HEK293 (cell line): ENCODE results near the gene GALNS.

Source experiments
- CTCF ChIA-PET: fragments of 350-600 bp; formaldehyde crosslinking; extraction: SDS; loops from one replicate; lab custom pipeline; 2021; ENCODE audit warnings: antibody characterized with exemption; lab: Yijun Ruan, JAX
- POLR2A ChIA-PET: fragments of 300-600 bp; formaldehyde crosslinking; extraction: SDS; loops from one replicate; lab custom pipeline; 2020; ENCODE audit warnings: antibody characterized with exemption, inconsistent platforms; lab: Yijun Ruan, JAX
- H3K27ac ChIP-seq: fragments of 200-500 bp; sonication (Bioruptor generic); 2 replicates; pipeline ENCODE4 v1.5.1; 2014; ENCODE audit warnings: low read depth, low read length, control low read depth, inconsistent platforms; ENCODE audit errors: extremely low read depth
- H3K36me3 ChIP-seq, 2 experiments: fragments of 200-500 bp in 1 of 2; sonication (Bioruptor generic) in 1 of 2; 1 replicate in 1 of 2; 2 replicates in 1 of 2; pipeline ENCODE4 v1.5.1; 2014 to 2017; ENCODE audit warnings: inconsistent platforms in 2 of 2, low read length in 2 of 2; ENCODE audit not compliant: control insufficient read depth in 2 of 2, insufficient read depth in 1 of 2
- H3K4me1 ChIP-seq: fragments of 200-500 bp; sonication (Bioruptor generic); 2 replicates; pipeline ENCODE4 v1.5.1; 2014; ENCODE audit warnings: mild to moderate bottlenecking, low read length, inconsistent platforms; ENCODE audit not compliant: control insufficient read depth, insufficient read depth
- H3K4me3 ChIP-seq: 2 replicates; pipeline ENCODE4 v1.5.1; 2011; ENCODE audit warnings: low read depth, mild to moderate bottlenecking, control low read depth, low read length, moderate library complexity
- H3K9me3 ChIP-seq: fragments of 200-500 bp; sonication (Bioruptor generic); 2 replicates; pipeline ENCODE4 v1.5.1; 2014; ENCODE audit warnings: low read depth, low read length, inconsistent platforms; ENCODE audit not compliant: control insufficient read depth, insufficient read depth
- BCL11B ChIP-seq: fragments of 450-650 bp; formaldehyde crosslinking; IDR thresholded peaks from 2 replicates; pipeline ENCODE4 v1.5.1; 2016; ENCODE audit warnings: low read depth, missing biosample characterization, missing genetic modification characterization
- CTCF ChIP-seq: fragments of 450-650 bp; formaldehyde crosslinking; IDR thresholded peaks from 2 replicates; pipeline ENCODE4 v1.5.1; 2016; ENCODE audit warnings: missing biosample characterization, missing genetic modification characterization
- KLF1 ChIP-seq: fragments of 450-650 bp; formaldehyde crosslinking; IDR thresholded peaks from 2 replicates; pipeline ENCODE4 v1.5.1; 2016; ENCODE audit warnings: missing biosample characterization, missing genetic modification characterization
- OSR2 ChIP-seq: fragments of 450-650 bp; formaldehyde crosslinking; IDR thresholded peaks from 2 replicates; pipeline ENCODE4 v1.5.1; 2016; ENCODE audit warnings: missing biosample characterization, missing genetic modification characterization
- OVOL3 ChIP-seq: fragments of 450-650 bp; formaldehyde crosslinking; IDR thresholded peaks from 2 replicates; pipeline ENCODE4 v1.5.1; 2016; ENCODE audit warnings: missing biosample characterization, missing genetic modification characterization
- REST ChIP-seq: fragments of 450-650 bp; formaldehyde crosslinking; IDR thresholded peaks from 2 replicates; pipeline ENCODE4 v1.5.1; 2016; ENCODE audit warnings: missing biosample characterization, missing genetic modification characterization
- SETDB1 ChIP-seq: IDR thresholded peaks from one replicate; pipeline ENCODE4 v1.6.1; 2017; ENCODE audit warnings: mild to moderate bottlenecking, low read length, moderate library complexity, mixed read lengths; ENCODE audit not compliant: insufficient read length
- SP3 ChIP-seq: fragments of 450-650 bp; formaldehyde crosslinking; IDR thresholded peaks from 2 replicates; pipeline ENCODE4 v1.5.1; 2016; ENCODE audit warnings: missing biosample characterization, missing genetic modification characterization
- SP7 ChIP-seq: fragments of 450-650 bp; formaldehyde crosslinking; IDR thresholded peaks from 2 replicates; pipeline ENCODE4 v1.5.1; 2016; ENCODE audit warnings: missing biosample characterization, missing genetic modification characterization
- ZBTB1 ChIP-seq: fragments of 450-650 bp; formaldehyde crosslinking; IDR thresholded peaks from 2 replicates; pipeline ENCODE4 v1.5.1; 2016; ENCODE audit warnings: missing biosample characterization, missing genetic modification characterization
- ZBTB7A ChIP-seq: fragments of 450-650 bp; formaldehyde crosslinking; IDR thresholded peaks from 2 replicates; pipeline ENCODE4 v1.5.1; 2016; ENCODE audit warnings: low read depth, missing biosample characterization, missing genetic modification characterization
- ZNF223 ChIP-seq: fragments of 450-650 bp; formaldehyde crosslinking; IDR thresholded peaks from 2 replicates; pipeline ENCODE4 v1.5.1; 2016; ENCODE audit warnings: missing biosample characterization, missing genetic modification characterization
- ZNF23 ChIP-seq: fragments of 450-650 bp; formaldehyde crosslinking; IDR thresholded peaks from 2 replicates; pipeline ENCODE4 v1.5.1; 2016; ENCODE audit warnings: missing biosample characterization, missing genetic modification characterization, borderline replicate concordance
- ZNF266 ChIP-seq: fragments of 450-650 bp; formaldehyde crosslinking; IDR thresholded peaks from 2 replicates; pipeline ENCODE4 v1.5.1; 2016; ENCODE audit warnings: missing biosample characterization, missing genetic modification characterization, low read depth
- ZNF548 ChIP-seq: fragments of 450-650 bp; formaldehyde crosslinking; IDR thresholded peaks from 2 replicates; pipeline ENCODE4 v1.5.1; 2016; ENCODE audit warnings: missing biosample characterization, missing genetic modification characterization
- ZNF785 ChIP-seq: fragments of 450-650 bp; formaldehyde crosslinking; IDR thresholded peaks from 2 replicates; pipeline ENCODE4 v1.5.1; 2016; ENCODE audit warnings: missing biosample characterization, missing genetic modification characterization
- TF ChIP-seq, protein P1 (sequence below): fragments of 450-650 bp; formaldehyde crosslinking; IDR thresholded peaks from 2 replicates; pipeline ENCODE4 v1.5.1; 2016; ENCODE audit warnings: missing biosample characterization, missing genetic modification characterization
- TF ChIP-seq, protein P2 (sequence below): fragments of 450-650 bp; formaldehyde crosslinking; IDR thresholded peaks from 2 replicates; pipeline ENCODE4 v1.5.1; 2016; ENCODE audit warnings: missing biosample characterization, missing genetic modification characterization
- TF ChIP-seq, protein P3 (sequence below): fragments of 450-650 bp; formaldehyde crosslinking; IDR thresholded peaks from 2 replicates; pipeline ENCODE4 v1.5.0; 2017; ENCODE audit warnings: missing biosample characterization, missing genetic modification characterization, borderline replicate concordance
- TF ChIP-seq, protein P4 (sequence below): fragments of 450-650 bp; formaldehyde crosslinking; IDR thresholded peaks from 2 replicates; pipeline ENCODE4 v1.5.1; 2016; ENCODE audit warnings: missing biosample characterization, missing genetic modification characterization
- TF ChIP-seq, protein P5 (sequence below): fragments of 450-650 bp; formaldehyde crosslinking; IDR thresholded peaks from 2 replicates; pipeline ENCODE4; 2016; ENCODE audit warnings: missing biosample characterization, missing genetic modification characterization

Gene GALNS

GRCh38 chr16:88878967-88879787 lies 22.4 kb upstream of the GALNS start:
- Histone ChIP-seq H3K36me3 (no peaks in the 10 kb centered on the region), H3K4me3 (no peak overlapping the region), H3K27ac (no peak overlapping the region), H3K4me1 (no peaks in the 10 kb centered on the region)
- POLR2A ChIA-PET = no interaction called here
- CTCF ChIA-PET = no interaction called here
- TF ChIP-seq OSR2 (no peak), ZNF223 (tag by site-specific recombination) (no peak), REST (no peak), ZNF785 (tag by site-specific recombination) (no peak), ZNF266 (tag by site-specific recombination) (no peak), CTCF (tag by site-specific recombination) (no peak), ZNF548 (no peak)
- TF ChIP-seq, protein P1, sequence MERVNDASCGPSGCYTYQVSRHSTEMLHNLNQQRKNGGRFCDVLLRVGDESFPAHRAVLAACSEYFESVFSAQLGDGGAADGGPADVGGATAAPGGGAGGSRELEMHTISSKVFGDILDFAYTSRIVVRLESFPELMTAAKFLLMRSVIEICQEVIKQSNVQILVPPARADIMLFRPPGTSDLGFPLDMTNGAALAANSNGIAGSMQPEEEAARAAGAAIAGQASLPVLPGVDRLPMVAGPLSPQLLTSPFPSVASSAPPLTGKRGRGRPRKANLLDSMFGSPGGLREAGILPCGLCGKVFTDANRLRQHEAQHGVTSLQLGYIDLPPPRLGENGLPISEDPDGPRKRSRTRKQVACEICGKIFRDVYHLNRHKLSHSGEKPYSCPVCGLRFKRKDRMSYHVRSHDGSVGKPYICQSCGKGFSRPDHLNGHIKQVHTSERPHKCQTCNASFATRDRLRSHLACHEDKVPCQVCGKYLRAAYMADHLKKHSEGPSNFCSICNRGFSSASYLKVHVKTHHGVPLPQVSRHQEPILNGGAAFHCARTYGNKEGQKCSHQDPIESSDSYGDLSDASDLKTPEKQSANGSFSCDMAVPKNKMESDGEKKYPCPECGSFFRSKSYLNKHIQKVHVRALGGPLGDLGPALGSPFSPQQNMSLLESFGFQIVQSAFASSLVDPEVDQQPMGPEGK (tag by site-specific recombination) = no peak
- TF ChIP-seq, protein P2, sequence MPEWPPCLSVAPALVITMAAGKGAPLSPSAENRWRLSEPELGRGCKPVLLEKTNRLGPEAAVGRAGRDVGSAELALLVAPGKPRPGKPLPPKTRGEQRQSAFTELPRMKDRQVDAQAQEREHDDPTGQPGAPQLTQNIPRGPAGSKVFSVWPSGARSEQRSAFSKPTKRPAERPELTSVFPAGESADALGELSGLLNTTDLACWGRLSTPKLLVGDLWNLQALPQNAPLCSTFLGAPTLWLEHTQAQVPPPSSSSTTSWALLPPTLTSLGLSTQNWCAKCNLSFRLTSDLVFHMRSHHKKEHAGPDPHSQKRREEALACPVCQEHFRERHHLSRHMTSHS (tag by site-specific recombination) = no peak
- TF ChIP-seq, protein P3, sequence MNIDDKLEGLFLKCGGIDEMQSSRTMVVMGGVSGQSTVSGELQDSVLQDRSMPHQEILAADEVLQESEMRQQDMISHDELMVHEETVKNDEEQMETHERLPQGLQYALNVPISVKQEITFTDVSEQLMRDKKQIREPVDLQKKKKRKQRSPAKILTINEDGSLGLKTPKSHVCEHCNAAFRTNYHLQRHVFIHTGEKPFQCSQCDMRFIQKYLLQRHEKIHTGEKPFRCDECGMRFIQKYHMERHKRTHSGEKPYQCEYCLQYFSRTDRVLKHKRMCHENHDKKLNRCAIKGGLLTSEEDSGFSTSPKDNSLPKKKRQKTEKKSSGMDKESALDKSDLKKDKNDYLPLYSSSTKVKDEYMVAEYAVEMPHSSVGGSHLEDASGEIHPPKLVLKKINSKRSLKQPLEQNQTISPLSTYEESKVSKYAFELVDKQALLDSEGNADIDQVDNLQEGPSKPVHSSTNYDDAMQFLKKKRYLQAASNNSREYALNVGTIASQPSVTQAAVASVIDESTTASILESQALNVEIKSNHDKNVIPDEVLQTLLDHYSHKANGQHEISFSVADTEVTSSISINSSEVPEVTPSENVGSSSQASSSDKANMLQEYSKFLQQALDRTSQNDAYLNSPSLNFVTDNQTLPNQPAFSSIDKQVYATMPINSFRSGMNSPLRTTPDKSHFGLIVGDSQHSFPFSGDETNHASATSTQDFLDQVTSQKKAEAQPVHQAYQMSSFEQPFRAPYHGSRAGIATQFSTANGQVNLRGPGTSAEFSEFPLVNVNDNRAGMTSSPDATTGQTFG (tag by site-specific recombination) = no peak
- TF ChIP-seq, all 188 proteins: peak for 0
- no peaks in the 10 kb centered on the region for H3K9me3 ChIP-seq

DNA sequence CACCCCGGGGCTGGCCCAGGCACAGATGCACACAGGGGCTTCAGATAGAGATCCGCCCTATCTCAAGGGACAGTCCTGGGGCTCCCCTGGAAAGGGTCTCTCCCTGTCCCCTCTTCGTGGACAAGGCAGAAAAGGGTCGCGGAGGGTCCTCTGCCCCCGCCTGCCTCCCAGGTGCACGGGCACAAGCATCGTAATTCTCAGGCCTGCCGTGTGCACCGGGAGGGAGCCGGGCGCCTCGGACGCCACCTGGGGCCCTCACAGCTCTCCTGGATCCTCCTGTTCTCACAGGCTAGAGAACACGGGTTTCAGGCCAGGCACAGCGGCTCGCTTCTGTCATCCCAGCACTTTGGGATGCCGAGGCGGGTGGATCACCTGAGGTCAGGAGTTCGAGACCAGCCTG lies 21.6 kb upstream of the GALNS start:
- no peak for TF ChIP-seq KLF1 (tag by site-specific recombination)
- TF ChIP-seq SETDB1 = no peak
- TF ChIP-seq BCL11B (tag by site-specific recombination) = no peak
- TF ChIP-seq ZBTB7A (tag by site-specific recombination) = no peak
- TF ChIP-seq ZNF23 (tag by site-specific recombination) = no peak
- no peak for TF ChIP-seq SP7
- TF ChIP-seq ZBTB1 = no peak
- TF ChIP-seq, protein P4, sequence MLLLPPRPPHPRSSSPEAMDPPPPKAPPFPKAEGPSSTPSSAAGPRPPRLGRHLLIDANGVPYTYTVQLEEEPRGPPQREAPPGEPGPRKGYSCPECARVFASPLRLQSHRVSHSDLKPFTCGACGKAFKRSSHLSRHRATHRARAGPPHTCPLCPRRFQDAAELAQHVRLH = no peak
- TF ChIP-seq, protein P5, sequence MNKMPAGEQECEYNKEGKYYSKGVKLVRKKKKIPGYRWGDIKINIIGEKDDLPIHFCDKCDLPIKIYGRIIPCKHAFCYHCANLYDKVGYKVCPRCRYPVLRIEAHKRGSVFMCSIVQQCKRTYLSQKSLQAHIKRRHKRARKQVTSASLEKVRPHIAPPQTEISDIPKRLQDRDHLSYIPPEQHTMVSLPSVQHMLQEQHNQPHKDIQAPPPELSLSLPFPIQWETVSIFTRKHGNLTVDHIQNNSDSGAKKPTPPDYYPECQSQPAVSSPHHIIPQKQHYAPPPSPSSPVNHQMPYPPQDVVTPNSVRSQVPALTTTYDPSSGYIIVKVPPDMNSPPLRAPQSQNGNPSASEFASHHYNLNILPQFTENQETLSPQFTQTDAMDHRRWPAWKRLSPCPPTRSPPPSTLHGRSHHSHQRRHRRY (tag by site-specific recombination) = no peak
- no peak for TF ChIP-seq SP3 (tag by site-specific recombination)
- no peak for TF ChIP-seq OVOL3
- Histone ChIP-seq H3K4me3 (no peak overlapping the region), H3K4me1 (no peaks in the 10 kb centered on the region), H3K9me3 (no peaks in the 10 kb centered on the region), H3K27ac (no peak overlapping the region), H3K36me3 (no peaks in the 10 kb centered on the region)
- POLR2A ChIA-PET = no interaction called here
- CTCF ChIA-PET = no interaction called here
